Prostate gland (tissue), 2 donors: Measurements from ENCODE around the gene GNA14.

Experiments used
- POLR2A ChIP-seq: fragments of 450-650 bp; IDR thresholded peaks from one replicate; pipeline ENCODE4 v1.6.1; 2016; ENCODE audit warnings: antibody characterized with exemption, mild to moderate bottlenecking
- POLR2AphosphoS5 ChIP-seq: sonication (generic); formaldehyde crosslinking; IDR thresholded peaks from one replicate; pipeline ENCODE4 v1.6.1; 2017; ENCODE audit warnings: antibody characterized with exemption
- TF ChIP-seq, protein P1 (sequence below), 4 experiments: fragments of 200-600 bp in 2 of 4; fragments of 450-650 bp in 2 of 4; sonication (generic) in 2 of 4; IDR thresholded peaks; 1 replicate in 3 of 4; 2 replicates in 1 of 4; pipeline ENCODE4 v1.5.1; 2016 to 2019; ENCODE audit warnings: antibody characterized with exemption in 4 of 4, mild to moderate bottlenecking in 2 of 4, moderate library complexity in 2 of 4

- TF ChIP-seq, protein P1, sequence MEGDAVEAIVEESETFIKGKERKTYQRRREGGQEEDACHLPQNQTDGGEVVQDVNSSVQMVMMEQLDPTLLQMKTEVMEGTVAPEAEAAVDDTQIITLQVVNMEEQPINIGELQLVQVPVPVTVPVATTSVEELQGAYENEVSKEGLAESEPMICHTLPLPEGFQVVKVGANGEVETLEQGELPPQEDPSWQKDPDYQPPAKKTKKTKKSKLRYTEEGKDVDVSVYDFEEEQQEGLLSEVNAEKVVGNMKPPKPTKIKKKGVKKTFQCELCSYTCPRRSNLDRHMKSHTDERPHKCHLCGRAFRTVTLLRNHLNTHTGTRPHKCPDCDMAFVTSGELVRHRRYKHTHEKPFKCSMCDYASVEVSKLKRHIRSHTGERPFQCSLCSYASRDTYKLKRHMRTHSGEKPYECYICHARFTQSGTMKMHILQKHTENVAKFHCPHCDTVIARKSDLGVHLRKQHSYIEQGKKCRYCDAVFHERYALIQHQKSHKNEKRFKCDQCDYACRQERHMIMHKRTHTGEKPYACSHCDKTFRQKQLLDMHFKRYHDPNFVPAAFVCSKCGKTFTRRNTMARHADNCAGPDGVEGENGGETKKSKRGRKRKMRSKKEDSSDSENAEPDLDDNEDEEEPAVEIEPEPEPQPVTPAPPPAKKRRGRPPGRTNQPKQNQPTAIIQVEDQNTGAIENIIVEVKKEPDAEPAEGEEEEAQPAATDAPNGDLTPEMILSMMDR (IDR thresholded peaks at IDR 0.05) = no peak
- TF ChIP-seq POLR2AphosphoS5 = no peak
- no peak for TF ChIP-seq POLR2A
These were observed 85.9 kb downstream of the GNA14 start for GRCh38 chr9:77562019-77562748.
